Omental fat pad (tissue), 4 donors: ENCODE results near the gene RELL2. TPM values are rescaled to one million over a fixed set of nuclear protein-coding genes. Genes with fewer than 3 reads are reported as not detected.

Source experiments
- ATAC-seq: fragments of 150-250 bp; one replicate; pipeline ENCODE4 v1.9.1; 2016; ENCODE audit warnings: mild to moderate bottlenecking, moderate library complexity; ENCODE audit not compliant: low FRiP score
- DNase-seq: peaks from one replicate; pipeline ENCODE4 v3.0.0-alpha.2; 2019; ENCODE audit warnings: low spot score
- total RNA-seq, 4 donors: library from RNA; depleted of rRNA; stranded (reverse); fragments of >200 nt; gene quantifications; one replicate each; pipeline ENCODE4 v1.1.0, GENCODE V29; 2016
- TF ChIP-seq, protein P1 (sequence below), 3 donors: fragments of 450-650 bp; IDR thresholded peaks; one replicate each; pipeline ENCODE4 v1.5.1; 2016 to 2017; ENCODE audit warnings: antibody characterized with exemption in 3 of 3, mild to moderate bottlenecking in 3 of 3, moderate library complexity in 2 of 3

RELL2 gene
- total RNA-seq, 4 donors from 2014 or later, result 1.0 to 4.3 (median 2.9) TPM

GRCh38 chr5:141639357-141640050 is 2.7 kb downstream of the RELL2 start:
- no peak for ATAC-seq
- DNase-seq, result no peak
- TF ChIP-seq, protein P1, sequence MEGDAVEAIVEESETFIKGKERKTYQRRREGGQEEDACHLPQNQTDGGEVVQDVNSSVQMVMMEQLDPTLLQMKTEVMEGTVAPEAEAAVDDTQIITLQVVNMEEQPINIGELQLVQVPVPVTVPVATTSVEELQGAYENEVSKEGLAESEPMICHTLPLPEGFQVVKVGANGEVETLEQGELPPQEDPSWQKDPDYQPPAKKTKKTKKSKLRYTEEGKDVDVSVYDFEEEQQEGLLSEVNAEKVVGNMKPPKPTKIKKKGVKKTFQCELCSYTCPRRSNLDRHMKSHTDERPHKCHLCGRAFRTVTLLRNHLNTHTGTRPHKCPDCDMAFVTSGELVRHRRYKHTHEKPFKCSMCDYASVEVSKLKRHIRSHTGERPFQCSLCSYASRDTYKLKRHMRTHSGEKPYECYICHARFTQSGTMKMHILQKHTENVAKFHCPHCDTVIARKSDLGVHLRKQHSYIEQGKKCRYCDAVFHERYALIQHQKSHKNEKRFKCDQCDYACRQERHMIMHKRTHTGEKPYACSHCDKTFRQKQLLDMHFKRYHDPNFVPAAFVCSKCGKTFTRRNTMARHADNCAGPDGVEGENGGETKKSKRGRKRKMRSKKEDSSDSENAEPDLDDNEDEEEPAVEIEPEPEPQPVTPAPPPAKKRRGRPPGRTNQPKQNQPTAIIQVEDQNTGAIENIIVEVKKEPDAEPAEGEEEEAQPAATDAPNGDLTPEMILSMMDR (IDR thresholded peaks at IDR 0.05), result no peak

- no peak for ATAC-seq
- TF ChIP-seq, protein P1 (IDR thresholded peaks at IDR 0.05), result no peak
These were observed 3.2 kb downstream of the RELL2 start for GRCh38 chr5:141640051-141640415.

DNA sequence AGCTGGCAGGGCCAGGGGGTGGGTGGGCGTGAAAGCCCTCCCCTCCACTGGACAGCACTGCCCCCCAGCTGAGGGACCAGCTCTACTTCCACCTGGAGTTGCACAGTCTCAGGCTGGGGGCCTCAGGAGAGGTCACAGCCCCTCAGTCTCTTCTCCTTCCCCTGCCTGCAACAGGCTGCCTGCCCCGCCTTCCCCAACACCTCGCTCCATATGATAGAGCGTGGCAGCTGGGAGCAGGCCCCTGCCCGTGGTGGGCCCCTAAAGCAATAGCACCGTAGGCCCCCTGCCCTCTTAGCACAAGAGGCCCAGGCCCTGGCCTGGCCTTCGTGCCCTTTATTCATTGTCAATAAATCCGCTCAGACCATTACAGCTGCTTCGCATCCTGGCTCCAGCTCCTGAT is 3.9 kb downstream of the RELL2 start:
- DNase-seq (no peak), ATAC-seq (no peak)
- TF ChIP-seq, protein P1 (IDR thresholded peaks at IDR 0.05), result no peak

More at GRCh38 chr5:141640051-141640415, 3.2 kb downstream of the RELL2 start:
- no peak for DNase-seq

- ATAC-seq (no peak), DNase-seq (no peak)
- TF ChIP-seq, protein P1 (IDR thresholded peaks at IDR 0.05), result no peak
These were observed 5.0 kb downstream of the RELL2 start for GRCh38 chr5:141641634-141642267.

GRCh38 chr5:141646026-141646425 is 9.2 kb downstream of the RELL2 start:
- no peak for ATAC-seq
- no peak for DNase-seq
- TF ChIP-seq, protein P1 (IDR thresholded peaks at IDR 0.05), result no peak

DNA sequence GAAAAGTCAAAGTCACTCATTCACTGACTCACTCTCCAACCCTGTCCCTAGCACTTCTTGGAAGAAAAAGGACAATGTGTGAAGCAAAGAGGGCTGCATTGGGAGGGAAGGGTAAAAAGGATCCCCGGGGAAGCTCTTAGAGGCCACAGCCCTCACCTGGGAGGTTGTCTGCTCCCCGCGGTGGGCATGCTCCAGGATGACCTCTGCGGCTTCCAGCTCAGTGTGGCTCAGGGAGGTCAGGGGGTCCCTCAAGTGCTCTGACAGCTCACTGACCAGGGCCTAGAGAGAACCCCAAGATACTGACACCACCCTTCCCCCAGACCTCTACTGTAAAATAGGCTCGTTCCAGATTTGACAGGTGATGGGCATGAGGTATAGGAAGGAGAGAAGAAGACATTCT is 10.4 kb downstream of the RELL2 start:
- TF ChIP-seq, protein P1 (IDR thresholded peaks at IDR 0.05), result no peak

DNA sequence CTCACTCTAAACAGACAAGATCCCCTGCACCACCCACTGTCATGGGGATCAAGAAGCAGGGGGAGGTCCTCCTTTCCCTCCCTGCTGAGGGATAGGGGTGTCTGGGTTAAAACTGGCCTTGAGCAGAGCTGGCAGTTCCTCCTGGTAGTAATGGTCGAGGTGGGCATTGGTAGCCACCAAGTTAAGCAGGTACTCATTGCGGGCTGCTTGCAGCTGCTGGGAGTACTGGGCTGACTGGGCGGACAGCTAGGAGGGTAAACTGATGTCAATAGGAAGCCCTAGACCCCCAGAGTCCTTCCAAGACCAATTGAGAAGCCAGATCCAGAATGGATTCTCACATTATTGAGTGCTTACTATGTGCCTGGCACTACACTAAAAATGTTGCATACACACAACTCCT is 11.1 kb downstream of the RELL2 start:
- ATAC-seq (no peak), DNase-seq (no peak)
- TF ChIP-seq, protein P1 (IDR thresholded peaks at IDR 0.05), result no peak

More for the DNA sequence above, 10.4 kb downstream of the RELL2 start:
- ATAC-seq, result no peak
- no peak for DNase-seq
